Fibroblast of mammary gland (primary cell): ENCODE results near the gene RASGRP1.

Experiments used
- DNase-seq: peaks from one replicate; pipeline ENCODE4 v3.0.0-alpha.2; 2010; ENCODE audit warnings: low read depth
- H3K4me3 ChIP-seq: 2 replicates; pipeline ENCODE4 v1.5.1; 2011; ENCODE audit warnings: low read depth, mild to moderate bottlenecking, low read length, moderate library complexity; ENCODE audit not compliant: control insufficient read depth
- CTCF ChIP-seq: conservative IDR thresholded peaks from 2 replicates; pipeline ENCODE4 v1.5.1; 2011; ENCODE audit warnings: low read depth, low read length, inconsistent platforms; ENCODE audit not compliant: control insufficient read depth, insufficient read depth

The RASGRP1 gene

DNA sequence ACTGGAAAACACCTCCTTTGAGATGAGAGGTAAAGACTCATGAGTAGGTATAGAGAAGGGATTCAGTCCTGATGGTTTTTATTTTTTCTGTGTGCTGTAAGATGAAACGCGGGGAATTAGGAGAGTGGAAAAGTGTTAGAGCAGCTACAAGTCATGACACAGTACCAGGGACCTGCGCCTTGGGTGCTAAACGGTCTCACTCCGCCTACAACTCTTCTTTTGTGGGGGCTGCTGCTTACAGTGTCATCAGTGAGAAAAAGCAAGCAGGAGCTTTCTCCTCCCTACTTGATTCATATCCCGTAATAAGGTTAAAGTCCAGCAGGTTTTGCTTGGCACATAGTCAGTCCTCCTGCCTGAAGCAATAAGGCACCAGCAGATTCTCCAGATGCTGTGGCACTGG lies 39.1 kb downstream of the RASGRP1 start:
- no peak for DNase-seq
- no peak for TF ChIP-seq CTCF
- no peak overlapping the region for H3K4me3 ChIP-seq

- DNase-seq: peak; percentile 26
- H3K4me3 ChIP-seq: no peak overlapping the region
- no peak for TF ChIP-seq CTCF
Observed at GRCh38 chr15:38524156-38524555, 40.5 kb downstream of the RASGRP1 start.

DNA sequence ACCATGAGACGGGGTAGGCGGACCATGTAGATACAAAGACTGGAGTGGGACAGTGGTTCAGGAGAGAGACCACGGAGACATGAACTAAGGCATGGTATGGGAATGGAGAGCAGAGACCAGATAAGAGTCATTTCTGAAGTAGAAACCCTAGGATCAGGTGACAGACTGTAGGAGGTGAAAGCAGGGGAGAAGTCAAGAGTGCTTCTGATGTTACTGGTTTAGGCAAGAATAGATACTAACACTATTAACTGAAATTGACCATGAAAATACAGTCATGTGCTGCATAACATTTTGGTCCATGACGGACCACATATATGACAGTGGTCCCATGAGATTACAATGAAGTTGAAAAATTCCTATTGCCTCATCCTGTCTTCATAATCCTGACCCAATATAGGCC lies 41.7 kb downstream of the RASGRP1 start:
- no peak for TF ChIP-seq CTCF
- no peak overlapping the region for H3K4me3 ChIP-seq
- no peak for DNase-seq

GRCh38 chr15:38521316-38521715 lies 43.3 kb downstream of the RASGRP1 start:
- TF ChIP-seq CTCF: no peak
- no peak overlapping the region for H3K4me3 ChIP-seq
- no peak for DNase-seq

GRCh38 chr15:38520035-38520434 lies 44.6 kb downstream of the RASGRP1 start:
- no peak for DNase-seq
- no peak overlapping the region for H3K4me3 ChIP-seq
- TF ChIP-seq CTCF: no peak

- no peak for DNase-seq
- TF ChIP-seq CTCF: no peak
- no peak overlapping the region for H3K4me3 ChIP-seq
Observed at GRCh38 chr15:38518084-38518483, 46.5 kb downstream of the RASGRP1 start.

- H3K4me3 ChIP-seq: no peak overlapping the region
- DNase-seq: no peak
- no peak for TF ChIP-seq CTCF
Observed at GRCh38 chr15:38517312-38517975, 47.2 kb downstream of the RASGRP1 start.
